ENCODE data around the gene CXXC5. TPM values are rescaled to one million over a fixed set of nuclear protein-coding genes. Genes with fewer than 3 reads are reported as not detected.

Gene CXXC5
- total and polyA plus RNA-seq, 2 experiments from 2014 or later: 81.4 to 168 TPM

DNA sequence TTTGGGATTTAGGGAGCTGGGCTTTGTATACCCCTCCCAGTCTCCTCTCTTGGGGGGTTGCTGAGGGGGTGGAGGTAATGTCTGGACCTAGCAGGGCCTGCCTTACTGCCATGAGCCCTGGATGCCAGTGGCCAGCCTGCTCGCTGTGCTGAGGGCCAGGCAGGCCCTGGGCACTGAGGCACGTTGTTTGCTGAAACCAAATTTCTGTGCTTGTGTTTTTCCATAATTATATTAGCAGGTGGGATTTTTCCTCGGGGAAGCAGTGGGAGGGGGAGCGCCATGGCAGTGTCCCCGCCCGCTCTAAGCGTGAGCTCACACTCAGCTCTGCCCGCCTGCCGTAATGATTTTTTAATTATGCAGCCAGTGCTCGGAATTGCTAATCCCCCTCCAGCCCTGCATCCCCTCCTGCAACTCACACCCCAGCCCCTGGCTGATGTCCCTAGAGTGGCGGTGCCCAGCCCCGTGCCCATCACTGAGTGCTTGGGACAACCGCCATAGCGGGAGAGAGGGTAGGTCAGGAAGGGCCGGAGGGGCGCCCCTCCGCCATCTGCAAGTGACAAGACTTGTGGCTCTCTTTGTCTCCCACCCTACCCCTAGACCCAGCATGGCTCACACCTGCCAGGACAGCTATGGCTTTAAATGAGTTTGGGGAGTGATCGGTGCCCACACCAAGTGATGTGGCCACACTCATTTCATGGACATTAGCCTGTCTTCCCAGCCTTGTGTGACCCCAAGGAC lies 20.9 kb downstream of the CXXC5 start:
- peak overlapping the region; percentile 87 for H3K9ac ChIP-seq
- peak overlapping the region; percentile 91 for H3K27ac ChIP-seq
- no peak for DNase-seq
- H3K4me1 ChIP-seq (ENCODE audit: insufficient read depth): peaks cover 25% of the 10 kb centered on the region
- H3F3A ChIP-seq (ENCODE audit: insufficient read depth): peaks cover 20% of the 10 kb centered on the region
- H3K4me2 ChIP-seq (ENCODE audit: unreplicated experiment): peak overlapping the region; percentile 63
- H3K9me3 ChIP-seq (ENCODE audit: low read depth): no peaks in the 10 kb centered on the region
- H3K4me3 ChIP-seq: peak overlapping the region; percentile 64
- H3K36me3 ChIP-seq (ENCODE audit: low read depth): no peaks in the 10 kb centered on the region
- no peaks in the 10 kb centered on the region for H3K27me3 ChIP-seq (replicated peaks; ENCODE audit: insufficient read depth)
- TF ChIP-seq EZH2phosphoT487 (IDR thresholded peaks at IDR 0.05; ENCODE audit: insufficient read depth, low read depth): no peak
- no peak for TF ChIP-seq EZH2 (IDR thresholded peaks at IDR 0.05; ENCODE audit: insufficient read depth, poor library complexity, severe bottlenecking)
- H3K79me2 ChIP-seq (ENCODE audit: insufficient read depth): peaks cover 97% of the 10 kb centered on the region
- H4K20me1 ChIP-seq (ENCODE audit: insufficient read depth): no peaks in the 10 kb centered on the region
- no peak overlapping the region for H2AFZ ChIP-seq
- H3K9me2 ChIP-seq (ENCODE audit: insufficient read depth): no peaks in the 10 kb centered on the region
- WGBS, 2 experiments (ENCODE audit: low coverage in 1 of 2, low lambda C conversion rate in 2 of 2, missing lambda C conversion rate in 2 of 2): 65 to 70% methylated on average over 18 of the region's 18 CpGs
- in situ Hi-C loops (cut with MboI): no loop called here

DNA sequence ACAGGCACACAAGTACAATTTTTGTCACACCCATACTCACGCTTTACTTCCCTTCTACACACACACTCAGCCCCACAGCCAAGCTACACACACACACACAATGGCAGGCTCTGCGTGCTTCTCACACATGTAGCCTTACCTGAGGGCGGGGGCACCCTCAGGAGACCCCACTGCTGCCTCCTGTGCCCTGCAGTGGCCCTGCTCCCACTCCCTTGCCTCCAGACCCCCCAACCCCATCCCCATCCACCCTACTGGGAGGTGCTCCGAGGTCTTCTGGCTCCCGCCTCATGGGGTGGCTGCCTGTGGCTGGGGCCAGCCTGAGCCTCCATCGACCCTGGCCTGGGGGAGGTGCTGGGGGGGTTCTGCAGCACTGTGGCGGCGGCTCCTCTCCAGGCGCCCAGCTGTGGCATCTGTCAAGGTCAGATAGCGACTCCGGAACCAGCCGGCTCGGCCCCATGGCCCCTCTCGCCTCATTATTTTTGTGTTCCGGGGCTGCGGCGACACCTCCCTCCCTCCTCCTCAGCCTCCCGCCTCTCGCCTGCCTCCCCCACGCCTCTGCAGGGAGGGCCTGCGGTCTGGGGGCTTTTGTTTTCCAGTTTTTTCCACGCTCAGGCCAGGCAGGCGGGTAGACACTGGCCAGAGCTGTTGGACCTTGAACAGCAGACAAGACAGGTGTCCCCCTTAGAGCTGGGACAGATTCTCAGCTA lies 21.7 kb downstream of the CXXC5 start:
- Histone ChIP-seq H3K27ac (peak overlapping the region; percentile 91; the same call in 1 of the 2 replicates), H3K9ac (peak overlapping the region; percentile 87), H3K9me3 (ENCODE audit: low read depth) (no peaks in the 10 kb centered on the region), H3K4me1 (ENCODE audit: insufficient read depth) (peaks cover 25% of the 10 kb centered on the region), H3K9me2 (ENCODE audit: insufficient read depth) (no peaks in the 10 kb centered on the region), H3K36me3 (ENCODE audit: low read depth) (no peaks in the 10 kb centered on the region), H3F3A (ENCODE audit: insufficient read depth) (peaks cover 20% of the 10 kb centered on the region), H4K20me1 (ENCODE audit: insufficient read depth) (no peaks in the 10 kb centered on the region), H3K27me3 (replicated peaks; ENCODE audit: insufficient read depth) (no peaks in the 10 kb centered on the region), H2AFZ (no peak overlapping the region), H3K79me2 (ENCODE audit: insufficient read depth) (peaks cover 97% of the 10 kb centered on the region), H3K4me3 (no peak overlapping the region), H3K4me2 (ENCODE audit: unreplicated experiment) (no peak overlapping the region)
- DNase-seq: no peak
- TF ChIP-seq EZH2phosphoT487 (IDR thresholded peaks at IDR 0.05; ENCODE audit: insufficient read depth, low read depth) (no peak), EZH2 (IDR thresholded peaks at IDR 0.05; ENCODE audit: insufficient read depth, poor library complexity, severe bottlenecking) (no peak)
- in situ Hi-C loops (cut with MboI): no loop called here
- 89% methylated on average over 22 to 23 of the region's 23 CpGs for WGBS, 2 experiments (ENCODE audit: low coverage in 1 of 2, low lambda C conversion rate in 2 of 2, missing lambda C conversion rate in 2 of 2)

DNA sequence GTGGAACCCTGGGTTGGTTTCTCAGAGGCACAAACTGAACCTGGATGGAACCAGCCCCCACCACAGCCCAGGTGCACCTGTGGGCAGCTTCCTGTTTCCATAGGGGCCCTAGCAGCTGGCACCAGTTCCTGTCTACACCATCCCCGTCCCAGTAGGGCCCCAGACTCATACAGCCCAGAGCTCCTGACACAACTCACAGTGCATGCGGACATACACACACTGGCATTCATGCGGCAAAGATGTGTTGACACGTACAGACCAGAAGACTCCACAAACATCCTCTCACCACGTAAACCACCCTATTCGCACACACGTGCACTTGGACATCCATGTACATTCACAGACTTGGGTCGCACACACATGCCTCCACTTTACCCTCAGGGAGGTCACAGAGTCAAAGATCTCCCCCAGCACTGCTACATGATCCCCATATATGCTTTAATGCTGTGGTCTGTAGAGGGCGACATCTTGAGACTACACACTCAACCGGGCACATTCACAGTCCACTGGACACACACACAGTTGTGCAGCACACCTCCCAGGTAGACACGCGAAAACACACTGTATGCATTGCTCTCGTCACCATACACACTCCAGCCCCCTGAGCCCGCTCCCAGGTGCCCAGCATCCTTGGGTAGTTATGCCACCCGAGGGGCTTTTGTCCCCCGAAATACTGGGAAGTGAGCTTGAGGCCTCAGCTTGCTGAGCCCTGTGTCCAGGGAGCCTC lies 22.4 kb downstream of the CXXC5 start:
- no peak for DNase-seq
- Histone ChIP-seq H3K27me3 (replicated peaks; ENCODE audit: insufficient read depth) (no peaks in the 10 kb centered on the region), H3K9ac (peak overlapping the region; percentile 3; the same call in 1 of the 2 replicates), H3F3A (ENCODE audit: insufficient read depth) (peaks cover 20% of the 10 kb centered on the region), H3K4me1 (ENCODE audit: insufficient read depth) (peaks cover 32% of the 10 kb centered on the region), H4K20me1 (ENCODE audit: insufficient read depth) (no peaks in the 10 kb centered on the region; the same call in 1 of the 2 replicates), H3K79me2 (ENCODE audit: insufficient read depth) (peaks cover 97% of the 10 kb centered on the region), H2AFZ (no peak overlapping the region), H3K36me3 (ENCODE audit: low read depth) (no peaks in the 10 kb centered on the region), H3K9me3 (ENCODE audit: low read depth) (no peaks in the 10 kb centered on the region), H3K4me3 (no peak overlapping the region), H3K9me2 (ENCODE audit: insufficient read depth) (no peaks in the 10 kb centered on the region), H3K4me2 (ENCODE audit: unreplicated experiment) (no peak overlapping the region), H3K27ac (no peak overlapping the region)
- WGBS, 2 experiments (ENCODE audit: low coverage in 1 of 2, low lambda C conversion rate in 2 of 2, missing lambda C conversion rate in 2 of 2): 88 to 90% methylated on average over 14 to 16 of the region's 16 CpGs
- in situ Hi-C loops (cut with MboI): no loop called here
- TF ChIP-seq EZH2phosphoT487 (IDR thresholded peaks at IDR 0.05; ENCODE audit: insufficient read depth, low read depth) (no peak), EZH2 (IDR thresholded peaks at IDR 0.05; ENCODE audit: insufficient read depth, poor library complexity, severe bottlenecking) (no peak)

DNA sequence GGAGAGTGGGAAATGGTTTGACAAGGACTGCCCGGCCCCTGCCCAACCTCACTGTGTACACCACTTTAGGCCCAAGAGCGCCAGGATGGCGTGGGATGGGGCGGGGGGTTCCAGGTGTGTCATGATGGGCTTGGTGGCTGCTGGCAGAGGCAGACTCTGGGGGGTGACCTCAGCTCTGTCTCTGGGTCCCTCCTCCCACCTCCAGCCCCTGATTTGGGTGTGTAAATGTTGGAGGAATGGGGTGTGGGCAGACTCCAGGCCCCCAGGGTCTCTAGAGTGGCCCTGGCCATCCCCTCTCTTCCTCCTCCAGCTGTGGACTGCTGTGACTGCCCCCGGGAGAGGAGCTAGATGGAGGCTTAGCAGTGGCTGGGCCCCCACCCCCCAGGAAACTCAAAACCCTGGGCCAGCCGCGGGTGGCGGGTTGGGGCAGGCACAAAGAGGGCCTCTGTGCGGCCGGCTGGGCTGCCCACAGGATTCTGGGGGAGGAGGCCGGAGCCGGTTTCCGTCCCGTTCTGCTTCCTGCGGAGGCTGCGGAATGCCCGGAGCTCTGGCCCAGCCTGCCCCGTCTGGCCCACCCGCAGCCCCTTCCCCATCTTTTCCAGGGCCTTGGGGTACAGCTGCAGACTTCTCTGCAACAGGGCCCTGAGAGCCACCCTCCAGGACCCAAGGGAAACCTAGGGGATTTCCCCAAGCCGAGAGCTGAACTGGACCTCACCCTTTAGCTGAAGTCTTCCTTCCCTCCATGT lies 23.1 kb downstream of the CXXC5 start:
- H3K4me3 ChIP-seq: no peak overlapping the region
- no peaks in the 10 kb centered on the region for H3K27me3 ChIP-seq (replicated peaks; ENCODE audit: insufficient read depth)
- H3K4me1 ChIP-seq (ENCODE audit: insufficient read depth): peaks cover 34% of the 10 kb centered on the region
- no peaks in the 10 kb centered on the region for H3K9me2 ChIP-seq (ENCODE audit: insufficient read depth)
- no peaks in the 10 kb centered on the region; the same call in 1 of the 2 replicates for H4K20me1 ChIP-seq (ENCODE audit: insufficient read depth)
- H3K27ac ChIP-seq: no peak overlapping the region
- in situ Hi-C loops (cut with MboI): no loop called here
- H3F3A ChIP-seq (ENCODE audit: insufficient read depth): peaks cover 20% of the 10 kb centered on the region
- WGBS, 2 experiments (ENCODE audit: low coverage in 1 of 2, low lambda C conversion rate in 2 of 2, missing lambda C conversion rate in 2 of 2): 87 to 89% methylated on average over 16 to 20 of the region's 20 CpGs
- no peak for DNase-seq
- H3K4me2 ChIP-seq (ENCODE audit: unreplicated experiment): no peak overlapping the region
- H2AFZ ChIP-seq: no peak overlapping the region
- peaks cover 94% of the 10 kb centered on the region for H3K79me2 ChIP-seq (ENCODE audit: insufficient read depth)
- peak overlapping the region; percentile 3; the same call in 1 of the 2 replicates for H3K9ac ChIP-seq
- H3K36me3 ChIP-seq (ENCODE audit: low read depth): no peaks in the 10 kb centered on the region
- no peak for TF ChIP-seq EZH2 (IDR thresholded peaks at IDR 0.05; ENCODE audit: insufficient read depth, poor library complexity, severe bottlenecking)
- no peak for TF ChIP-seq EZH2phosphoT487 (IDR thresholded peaks at IDR 0.05; ENCODE audit: insufficient read depth, low read depth)
- H3K9me3 ChIP-seq (ENCODE audit: low read depth): no peaks in the 10 kb centered on the region

All from GM23248 (cell line).